Panc1 (cell line): ENCODE data around the gene DSCAM. TPM values are rescaled to one million over a fixed set of nuclear protein-coding genes. Genes with fewer than 3 reads are reported as not detected.

Experiments used
- ATAC-seq: fragments of 200-7000 bp; cut with Tn5 transposase; 2 replicates; pipeline ENCODE4 v1.9.1; 2020; ENCODE audit warnings: mild to moderate bottlenecking, moderate library complexity
- BruUV-seq: library from RNA; stranded (reverse); fragments of 400-500 nt; replicated peaks from 2 replicates; lab custom pipeline; 2021; lab: Mats Ljungman, UMichigan
- CTCF ChIA-PET: fragments of 300-600 bp; sonication (Branson Sonifier 250); formaldehyde crosslinking; loops from one replicate; lab custom pipeline; 2022; ENCODE audit warnings: antibody characterized with exemption; lab: Charles Lee
- POLR2A ChIA-PET: fragments of 300-600 bp; sonication (Branson Sonifier 250); formaldehyde crosslinking; loops from one replicate; lab custom pipeline; 2022; ENCODE audit warnings: antibody characterized with exemption; lab: Charles Lee
- DNase-seq: peaks from one replicate; pipeline ENCODE4 v3.0.0-alpha.2; 2010; ENCODE audit warnings: low read depth, low spot score
- H3K27ac ChIP-seq: 2 replicates; pipeline ENCODE4 v1.5.1; 2011; ENCODE audit warnings: mild to moderate bottlenecking, low read length, inconsistent platforms
- H3K27me3 ChIP-seq: fragments of 200-500 bp; sonication (Bioruptor generic); 2 replicates; pipeline ENCODE4 v1.6.0; 2014; ENCODE audit warnings: low read length, inconsistent platforms; ENCODE audit not compliant: control insufficient read depth, insufficient read depth
- H3K36me3 ChIP-seq: fragments of 200-500 bp; sonication (Bioruptor generic); 2 replicates; pipeline ENCODE4 v1.5.1; 2014; ENCODE audit warnings: inconsistent platforms, mild to moderate bottlenecking, low read length, moderate library complexity; ENCODE audit not compliant: control insufficient read depth, insufficient read depth
- H3K4me1 ChIP-seq: 2 replicates; pipeline ENCODE4 v1.5.1; 2011; ENCODE audit warnings: inconsistent platforms, mild to moderate bottlenecking, low read length, moderate library complexity; ENCODE audit not compliant: control insufficient read depth, insufficient read depth
- H3K4me3 ChIP-seq, 2 experiments: 2 replicates each; pipeline ENCODE4 v1.5.1; 2011 to 2012; ENCODE audit warnings: low read depth in 2 of 2, low read length in 2 of 2, mild to moderate bottlenecking in 2 of 2, inconsistent platforms in 1 of 2, moderate library complexity in 1 of 2
- H3K9me3 ChIP-seq: fragments of 200-500 bp; sonication (Bioruptor generic); 2 replicates; pipeline ENCODE4 v1.5.1; 2014; ENCODE audit warnings: low read depth, mild to moderate bottlenecking, inconsistent platforms, low read length, moderate library complexity; ENCODE audit not compliant: control insufficient read depth, insufficient read depth
- POLR2AphosphoS5 ChIP-seq: IDR thresholded peaks from 2 replicates; pipeline ENCODE4 v1.6.1; 2012; ENCODE audit warnings: mild to moderate bottlenecking, low read depth, low read length, moderate library complexity
- SIN3A ChIP-seq: IDR thresholded peaks from 2 replicates; pipeline ENCODE4 v1.6.1; 2012; ENCODE audit warnings: low read depth, mild to moderate bottlenecking, low read length, moderate library complexity, borderline replicate concordance; ENCODE audit not compliant: insufficient read depth
- TCF7L2 ChIP-seq: IDR thresholded peaks from 2 replicates; pipeline ENCODE4 v1.6.1; 2011; ENCODE audit warnings: mild to moderate bottlenecking, low read depth, low read length, inconsistent platforms
- in situ Hi-C: cut with HindIII; loops from 2 replicates; pipeline ENCODE4 v1.10.0; 2016; ENCODE audit warnings: low sequenced_read_pairs, low pct_unique_long_range_greater_than_20kb
- intact Hi-C: fragments of 100-400 bp; cut with micrococcal nuclease; formaldehyde crosslinking; loops from one replicate; pipeline ENCODE4 v1.10.0; 2022; ENCODE audit not compliant: unreplicated experiment
- total RNA-seq: library from RNA; stranded (reverse); gene quantifications from one replicate; pipeline ENCODE4 v1.2.1, GENCODE V29; 2021; ENCODE audit not compliant: unreplicated experiment
- TF ChIP-seq, protein P1 (sequence below): fragments of 450-650 bp; IDR thresholded peaks from 2 replicates; pipeline ENCODE4 v1.5.1; 2017; ENCODE audit warnings: mild to moderate bottlenecking
- TF ChIP-seq, protein P2 (sequence below), 2 experiments: IDR thresholded peaks; 2 replicates each; pipeline ENCODE4 v1.6.1; 2011 to 2012; ENCODE audit warnings: low read depth in 2 of 2, control low read depth in 1 of 2, low read length in 1 of 2, mild to moderate bottlenecking in 1 of 2, moderate library complexity in 1 of 2; ENCODE audit not compliant: insufficient read depth in 1 of 2

DSCAM gene
- total RNA-seq, 1 experiment from 2014 or later = not detected

DNA sequence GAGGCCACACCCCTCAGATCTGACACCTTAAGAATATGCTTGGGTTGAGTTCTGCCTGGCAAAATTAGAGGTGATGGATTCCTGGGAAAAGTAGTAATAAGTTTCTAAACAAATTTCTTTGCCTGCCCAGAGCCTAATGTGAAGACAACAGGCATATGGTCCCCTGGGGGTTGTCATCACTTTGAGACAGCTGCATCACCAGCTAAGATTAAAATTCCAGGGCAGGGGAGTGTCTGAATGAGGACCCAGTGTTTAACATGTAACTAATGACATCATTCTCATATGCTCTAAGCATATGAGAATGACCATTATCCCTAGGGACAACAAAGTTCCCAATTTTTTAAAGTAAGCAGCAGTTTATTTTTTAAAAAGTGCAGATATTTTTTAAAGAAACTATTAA lies 547.5 kb downstream of the DSCAM start:
- no peak overlapping the region for H3K4me3 ChIP-seq
- BruUV-seq = no TSS peak
- in situ Hi-C loops = no loop called here
- no peak for ATAC-seq
- H3K27me3 ChIP-seq = no peaks in the 10 kb centered on the region
- TF ChIP-seq TCF7L2 (no peak), SIN3A (no peak), POLR2AphosphoS5 (no peak)
- TF ChIP-seq, protein P1, sequence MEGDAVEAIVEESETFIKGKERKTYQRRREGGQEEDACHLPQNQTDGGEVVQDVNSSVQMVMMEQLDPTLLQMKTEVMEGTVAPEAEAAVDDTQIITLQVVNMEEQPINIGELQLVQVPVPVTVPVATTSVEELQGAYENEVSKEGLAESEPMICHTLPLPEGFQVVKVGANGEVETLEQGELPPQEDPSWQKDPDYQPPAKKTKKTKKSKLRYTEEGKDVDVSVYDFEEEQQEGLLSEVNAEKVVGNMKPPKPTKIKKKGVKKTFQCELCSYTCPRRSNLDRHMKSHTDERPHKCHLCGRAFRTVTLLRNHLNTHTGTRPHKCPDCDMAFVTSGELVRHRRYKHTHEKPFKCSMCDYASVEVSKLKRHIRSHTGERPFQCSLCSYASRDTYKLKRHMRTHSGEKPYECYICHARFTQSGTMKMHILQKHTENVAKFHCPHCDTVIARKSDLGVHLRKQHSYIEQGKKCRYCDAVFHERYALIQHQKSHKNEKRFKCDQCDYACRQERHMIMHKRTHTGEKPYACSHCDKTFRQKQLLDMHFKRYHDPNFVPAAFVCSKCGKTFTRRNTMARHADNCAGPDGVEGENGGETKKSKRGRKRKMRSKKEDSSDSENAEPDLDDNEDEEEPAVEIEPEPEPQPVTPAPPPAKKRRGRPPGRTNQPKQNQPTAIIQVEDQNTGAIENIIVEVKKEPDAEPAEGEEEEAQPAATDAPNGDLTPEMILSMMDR = no peak
- TF ChIP-seq, protein P2, sequence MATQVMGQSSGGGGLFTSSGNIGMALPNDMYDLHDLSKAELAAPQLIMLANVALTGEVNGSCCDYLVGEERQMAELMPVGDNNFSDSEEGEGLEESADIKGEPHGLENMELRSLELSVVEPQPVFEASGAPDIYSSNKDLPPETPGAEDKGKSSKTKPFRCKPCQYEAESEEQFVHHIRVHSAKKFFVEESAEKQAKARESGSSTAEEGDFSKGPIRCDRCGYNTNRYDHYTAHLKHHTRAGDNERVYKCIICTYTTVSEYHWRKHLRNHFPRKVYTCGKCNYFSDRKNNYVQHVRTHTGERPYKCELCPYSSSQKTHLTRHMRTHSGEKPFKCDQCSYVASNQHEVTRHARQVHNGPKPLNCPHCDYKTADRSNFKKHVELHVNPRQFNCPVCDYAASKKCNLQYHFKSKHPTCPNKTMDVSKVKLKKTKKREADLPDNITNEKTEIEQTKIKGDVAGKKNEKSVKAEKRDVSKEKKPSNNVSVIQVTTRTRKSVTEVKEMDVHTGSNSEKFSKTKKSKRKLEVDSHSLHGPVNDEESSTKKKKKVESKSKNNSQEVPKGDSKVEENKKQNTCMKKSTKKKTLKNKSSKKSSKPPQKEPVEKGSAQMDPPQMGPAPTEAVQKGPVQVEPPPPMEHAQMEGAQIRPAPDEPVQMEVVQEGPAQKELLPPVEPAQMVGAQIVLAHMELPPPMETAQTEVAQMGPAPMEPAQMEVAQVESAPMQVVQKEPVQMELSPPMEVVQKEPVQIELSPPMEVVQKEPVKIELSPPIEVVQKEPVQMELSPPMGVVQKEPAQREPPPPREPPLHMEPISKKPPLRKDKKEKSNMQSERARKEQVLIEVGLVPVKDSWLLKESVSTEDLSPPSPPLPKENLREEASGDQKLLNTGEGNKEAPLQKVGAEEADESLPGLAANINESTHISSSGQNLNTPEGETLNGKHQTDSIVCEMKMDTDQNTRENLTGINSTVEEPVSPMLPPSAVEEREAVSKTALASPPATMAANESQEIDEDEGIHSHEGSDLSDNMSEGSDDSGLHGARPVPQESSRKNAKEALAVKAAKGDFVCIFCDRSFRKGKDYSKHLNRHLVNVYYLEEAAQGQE (IDR thresholded peaks at IDR 0.05; ENCODE audit: insufficient read depth in 1 of 2, low read depth in 2 of 2, low read length in 1 of 2) = no peak
- no peaks in the 10 kb centered on the region for H3K36me3 ChIP-seq
- ChIA-PET CTCF (no interaction called here), POLR2A (no interaction called here)
- H3K9me3 ChIP-seq = no peaks in the 10 kb centered on the region
- no peak for DNase-seq
- no peak overlapping the region for H3K27ac ChIP-seq
- intact Hi-C loops = no loop called here
- no peaks in the 10 kb centered on the region for H3K4me1 ChIP-seq

DNA sequence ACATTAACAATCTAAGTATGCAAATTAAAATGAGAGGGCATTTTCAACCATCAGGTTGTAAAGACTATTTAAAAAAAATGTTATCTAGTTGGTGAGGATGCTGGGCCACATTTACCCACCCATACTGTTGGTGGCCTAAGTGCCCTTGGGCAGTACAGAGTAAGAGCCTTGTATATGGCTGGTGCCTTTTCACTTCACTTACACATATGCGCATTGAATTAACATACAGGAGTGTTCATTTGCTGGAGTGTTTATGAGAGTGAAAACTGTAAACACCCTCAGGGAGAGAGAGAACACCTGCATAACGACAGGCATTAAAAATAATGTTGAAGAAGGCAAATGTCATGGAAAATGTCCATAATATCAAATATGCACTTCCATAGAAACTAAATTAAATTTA lies 552.6 kb downstream of the DSCAM start:
- Histone ChIP-seq H3K9me3 (no peaks in the 10 kb centered on the region), H3K36me3 (no peaks in the 10 kb centered on the region), H3K27ac (no peak overlapping the region), H3K4me1 (no peaks in the 10 kb centered on the region), H3K4me3 (no peak overlapping the region), H3K27me3 (no peaks in the 10 kb centered on the region)
- intact Hi-C loops = no loop called here
- no peak for TF ChIP-seq SIN3A
- TF ChIP-seq TCF7L2 = no peak
- TF ChIP-seq POLR2AphosphoS5 = no peak
- TF ChIP-seq, protein P1 = no peak
- TF ChIP-seq, protein P2 (IDR thresholded peaks at IDR 0.05; ENCODE audit: insufficient read depth in 1 of 2, low read depth in 2 of 2, low read length in 1 of 2) = no peak
- POLR2A ChIA-PET = no interaction called here
- CTCF ChIA-PET = no interaction called here
- ATAC-seq (no peak), DNase-seq (no peak)
- BruUV-seq = no TSS peak
- in situ Hi-C loops = no loop called here
